Urinary bladder (tissue), 4 donors: ENCODE results near the gene INSL3. TPM values are rescaled to one million over a fixed set of nuclear protein-coding genes. Genes with fewer than 3 reads are reported as not detected.

Source experiments
- DNase-seq: peaks from one replicate; pipeline ENCODE4 v3.0.0-alpha.2; 2015; ENCODE audit errors: extremely low spot score
- H3K27ac ChIP-seq: one replicate; pipeline ENCODE4 v1.5.1; 2013; ENCODE audit warnings: low read depth, mild to moderate bottlenecking, moderate library complexity
- H3K36me3 ChIP-seq: one replicate; pipeline ENCODE4 v1.6.1; 2013; ENCODE audit warnings: mild to moderate bottlenecking, moderate library complexity; ENCODE audit not compliant: insufficient read depth
- H3K4me1 ChIP-seq: one replicate; pipeline ENCODE4 v1.6.1; 2013; ENCODE audit warnings: mild to moderate bottlenecking, moderate library complexity; ENCODE audit not compliant: insufficient read depth
- H3K4me3 ChIP-seq: one replicate; pipeline ENCODE4 v1.5.1; 2013; ENCODE audit warnings: low read depth, low read length
- WGBS: extraction: QIAGEN DNeasy Blood & Tissue Kit; methylation state at CpG from one replicate; pipeline ENCODE4 v1.1.7; 2013; 5-methylcytosine and 5-hydroxymethylcytosine counted together
- polyA plus RNA-seq: library from polyadenylated mRNA; stranded (reverse); fragments of 200-250 nt; gene quantifications from one replicate; pipeline ENCODE4 v1.2.3, GENCODE V29; 2013
- total RNA-seq: library from RNA; depleted of rRNA; stranded (reverse); fragments of >200 nt; gene quantifications from one replicate; pipeline ENCODE4 v1.2.3, GENCODE V29; 2014
- donor health status: healthy with polysubstance abuse.
- donor health status: healthy.

Gene INSL3
- total RNA-seq = not detected
- 0.19 TPM for polyA plus RNA-seq

DNA sequence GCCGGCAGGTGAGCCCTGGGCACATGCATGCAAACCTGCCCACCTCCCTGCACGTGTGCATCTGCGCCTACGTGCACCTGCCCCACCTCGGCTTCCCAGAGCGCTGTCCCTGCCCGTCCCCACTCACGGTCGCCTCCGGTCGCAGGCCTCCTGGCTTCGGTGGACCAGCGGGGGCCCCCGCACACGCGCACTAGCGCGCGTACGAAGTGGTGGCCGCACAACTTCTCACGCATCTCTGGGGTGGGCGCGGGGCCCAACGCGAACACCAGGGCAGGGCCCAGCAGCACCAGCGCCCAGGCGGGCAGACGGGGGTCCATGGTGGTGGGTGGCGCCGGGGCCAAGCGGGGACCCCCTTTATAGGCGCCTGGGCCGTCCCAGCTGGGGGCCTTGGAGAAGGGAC is at the start of gene INSL3:
TSS of gene INSL3 (minus strand) at position 330 of the 400 bp plus-strand sequence. CDS start at position 317, 13 bp downstream.
- DNase-seq = no peak
- 72% methylated on average over 34 of the region's 34 CpGs for WGBS
- Histone ChIP-seq H3K4me1 (no peaks in the 10 kb centered on the region), H3K4me3 (no peak within 1 kb of the TSS), H3K27ac (no peak within 1 kb of the TSS), H3K36me3 (no peaks in the 10 kb centered on the region)

DNA sequence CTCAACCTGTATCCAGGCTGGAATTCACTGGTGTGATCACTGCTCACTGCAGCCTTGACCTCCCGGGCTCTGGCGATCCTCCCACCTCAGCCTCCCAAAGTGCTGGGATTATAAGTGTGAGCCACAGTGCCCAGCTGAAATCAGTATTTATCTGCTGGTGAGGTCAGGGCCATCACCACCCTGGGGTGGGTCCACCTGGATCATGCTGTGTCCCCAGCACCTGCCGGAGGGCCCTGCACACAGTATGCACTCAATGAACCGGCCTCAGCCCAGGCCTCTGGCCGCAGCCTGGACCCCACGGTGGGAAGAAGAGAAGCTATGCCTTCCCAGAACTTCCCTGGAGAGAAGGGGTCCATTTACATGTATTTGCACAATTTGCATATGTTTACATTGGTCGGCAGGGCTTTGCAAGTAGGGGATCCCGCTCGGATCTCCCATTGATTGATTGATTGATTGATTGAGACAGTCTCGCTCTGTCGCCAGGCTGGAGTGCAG is 47.8 kb upstream of the INSL3 start:
- no peak for DNase-seq
- 35% methylated on average over 11 of the region's 11 CpGs for WGBS
- Histone ChIP-seq H3K4me1 (no peaks in the 10 kb centered on the region), H3K27ac (no peak overlapping the region), H3K4me3 (no peak overlapping the region), H3K36me3 (no peaks in the 10 kb centered on the region)

DNA sequence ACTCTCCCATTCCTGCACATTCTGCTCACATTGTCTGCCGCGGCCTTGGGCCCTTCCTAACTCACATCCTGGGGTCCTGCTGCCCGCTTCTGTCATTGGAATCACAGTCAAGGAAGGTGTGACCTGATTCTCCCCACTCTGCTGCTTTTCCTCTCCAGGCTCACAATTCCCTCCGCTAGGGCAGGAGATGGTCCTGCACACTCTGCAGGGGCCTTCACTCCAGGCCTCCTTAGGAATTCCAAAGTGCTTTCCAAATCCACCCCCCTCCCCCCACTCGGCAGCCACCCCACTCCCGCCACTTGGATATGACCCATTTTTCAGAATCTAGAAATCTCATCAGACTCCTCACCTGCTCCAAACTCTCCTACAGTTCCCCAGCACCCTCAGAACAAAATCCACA is 47.4 kb upstream of the INSL3 start:
- Histone ChIP-seq H3K4me3 (no peak overlapping the region), H3K36me3 (no peaks in the 10 kb centered on the region), H3K27ac (no peak overlapping the region), H3K4me1 (no peaks in the 10 kb centered on the region)
- WGBS = 49% methylated on average over 6 of the region's 6 CpGs
- DNase-seq = no peak

DNA sequence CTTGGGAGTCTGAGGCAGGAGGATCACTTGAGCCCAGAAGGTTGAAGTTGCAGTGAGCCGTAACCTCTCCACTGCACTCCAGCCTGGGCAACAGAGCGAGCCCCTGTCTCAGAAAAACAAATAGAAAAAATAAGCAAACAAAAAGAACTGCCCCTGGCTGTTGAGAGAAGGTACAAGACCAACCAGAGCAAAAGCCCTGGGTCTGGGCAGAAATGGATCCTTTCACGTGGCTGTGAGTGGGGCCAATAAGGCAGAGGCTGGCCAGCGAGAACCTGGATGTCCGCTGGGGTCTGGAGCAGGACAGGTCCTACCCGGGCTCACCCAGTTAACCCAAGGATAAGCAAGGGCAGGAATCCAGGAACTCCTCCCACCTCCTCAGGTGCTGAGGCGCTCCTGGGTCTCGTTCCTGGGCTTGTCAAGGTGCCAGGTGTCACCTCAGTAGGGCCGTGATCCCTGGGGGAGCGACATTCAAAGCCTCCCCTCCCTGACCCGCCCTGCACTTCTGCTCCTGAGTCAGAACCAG is 45.7 kb upstream of the INSL3 start:
- no peak overlapping the region for H3K4me3 ChIP-seq
- no peak for DNase-seq
- H3K27ac ChIP-seq = no peak overlapping the region
- no peaks in the 10 kb centered on the region for H3K4me1 ChIP-seq
- H3K36me3 ChIP-seq = peaks cover 5% of the 10 kb centered on the region
- 75% methylated on average over 11 of the region's 11 CpGs for WGBS

- no peak for DNase-seq
- no peak overlapping the region for H3K27ac ChIP-seq
- peaks cover 6% of the 10 kb centered on the region for H3K36me3 ChIP-seq
- no peaks in the 10 kb centered on the region for H3K4me1 ChIP-seq
- 88% methylated on average over 8 of the region's 8 CpGs for WGBS
- H3K4me3 ChIP-seq = no peak overlapping the region
Measured at GRCh38 chr19:17866312-17866963, 45.1 kb upstream of the INSL3 start.

- Histone ChIP-seq H3K4me1 (no peaks in the 10 kb centered on the region), H3K4me3 (no peak overlapping the region), H3K27ac (no peak overlapping the region), H3K36me3 (peaks cover 6% of the 10 kb centered on the region)
- no peak for DNase-seq
- 63% methylated on average over 13 of the region's 13 CpGs for WGBS
Measured at GRCh38 chr19:17865364-17866311, 44.3 kb upstream of the INSL3 start.

- Histone ChIP-seq H3K36me3 (peaks cover 6% of the 10 kb centered on the region), H3K4me1 (no peaks in the 10 kb centered on the region), H3K4me3 (no peak overlapping the region), H3K27ac (no peak overlapping the region)
- 77% methylated on average over 8 of the region's 8 CpGs for WGBS
- DNase-seq = no peak
Measured at GRCh38 chr19:17863520-17864182, 42.3 kb upstream of the INSL3 start.

DNA sequence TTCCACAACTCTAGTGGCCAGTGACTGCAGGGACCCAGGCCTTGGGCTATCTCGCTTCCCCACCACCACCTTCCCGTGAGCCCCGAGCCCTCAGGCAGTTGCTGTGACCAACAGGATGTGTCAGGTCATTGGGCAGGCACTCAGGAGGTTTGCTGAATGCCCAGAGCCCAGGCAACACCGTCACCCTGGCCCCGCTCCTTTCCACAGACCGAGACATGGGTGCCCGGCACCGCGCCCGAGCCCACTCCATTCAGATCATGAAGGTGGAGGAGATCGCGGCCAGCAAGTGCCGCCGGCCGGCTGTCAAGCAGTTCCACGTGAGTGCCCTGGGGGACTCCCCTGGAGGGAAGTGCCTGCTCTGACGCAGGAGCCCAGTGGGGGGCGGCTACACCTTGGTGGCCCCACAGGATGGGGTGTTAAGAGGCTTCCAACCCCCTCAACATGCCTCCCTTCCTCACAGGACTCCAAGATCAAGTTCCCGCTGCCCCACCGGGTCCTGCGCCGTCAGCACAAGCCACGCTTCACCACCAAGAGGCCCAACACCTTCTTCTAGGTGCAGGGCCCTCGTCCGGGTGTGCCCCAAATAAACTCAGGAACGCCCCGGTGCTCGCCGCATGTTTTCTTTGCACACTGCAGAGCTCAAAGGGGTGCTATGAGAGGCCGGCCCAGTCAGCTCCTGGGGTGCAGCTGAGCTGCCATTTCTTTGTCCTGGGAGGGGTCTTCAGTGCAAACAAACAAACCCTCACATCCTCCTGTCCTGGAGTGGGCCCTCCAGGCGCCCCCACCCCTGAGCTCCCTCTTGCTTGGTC is 41.6 kb upstream of the INSL3 start:
- Histone ChIP-seq H3K4me3 (no peak overlapping the region), H3K27ac (no peak overlapping the region), H3K36me3 (peaks cover 6% of the 10 kb centered on the region), H3K4me1 (no peaks in the 10 kb centered on the region)
- WGBS = 89% methylated on average over 31 of the region's 31 CpGs
- no peak for DNase-seq

DNA sequence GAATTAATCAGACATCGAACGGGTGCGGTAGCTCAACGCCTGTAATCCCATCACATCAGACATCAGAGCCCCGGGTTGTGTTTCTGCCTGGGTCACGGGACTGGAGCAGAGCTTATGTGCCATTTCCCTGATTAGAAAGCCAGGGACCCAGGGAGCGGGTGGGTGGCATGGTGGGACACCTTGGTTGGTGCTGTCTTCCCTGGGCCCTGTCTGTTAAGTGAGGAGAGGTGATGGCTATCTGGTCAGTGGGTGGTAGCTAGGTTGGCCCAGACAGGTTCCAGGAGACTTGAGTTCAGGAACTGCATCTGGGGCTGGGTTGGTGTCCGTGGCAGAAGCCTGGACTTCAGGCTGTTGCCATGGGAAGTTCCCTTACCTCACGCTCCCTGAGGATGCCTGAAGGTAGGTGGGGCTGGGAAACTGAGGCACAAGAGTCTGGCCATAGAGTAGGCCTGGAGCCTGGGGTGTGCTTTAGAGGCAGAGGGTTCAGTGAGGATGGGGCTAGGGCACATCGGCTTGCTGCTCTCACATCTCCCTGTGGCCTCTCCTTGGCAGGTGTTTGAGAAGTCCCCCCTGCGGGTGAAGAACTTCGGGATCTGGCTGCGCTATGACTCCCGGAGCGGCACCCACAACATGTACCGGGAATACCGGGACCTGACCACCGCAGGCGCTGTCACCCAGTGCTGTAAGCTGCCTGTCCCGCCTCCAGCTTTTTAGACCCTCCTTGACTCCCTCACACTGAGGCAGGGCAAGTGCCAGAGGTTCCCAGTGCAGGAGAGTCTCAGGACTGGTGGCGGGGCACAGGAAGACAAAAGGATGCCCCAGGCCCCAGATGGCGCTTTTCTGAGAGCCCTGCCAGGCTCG is 40.5 kb upstream of the INSL3 start:
- no peaks in the 10 kb centered on the region for H3K4me1 ChIP-seq
- peaks cover 6% of the 10 kb centered on the region for H3K36me3 ChIP-seq
- H3K27ac ChIP-seq = no peak overlapping the region
- WGBS = 82% methylated on average over 23 of the region's 23 CpGs
- H3K4me3 ChIP-seq = no peak overlapping the region
- DNase-seq = no peak

DNA sequence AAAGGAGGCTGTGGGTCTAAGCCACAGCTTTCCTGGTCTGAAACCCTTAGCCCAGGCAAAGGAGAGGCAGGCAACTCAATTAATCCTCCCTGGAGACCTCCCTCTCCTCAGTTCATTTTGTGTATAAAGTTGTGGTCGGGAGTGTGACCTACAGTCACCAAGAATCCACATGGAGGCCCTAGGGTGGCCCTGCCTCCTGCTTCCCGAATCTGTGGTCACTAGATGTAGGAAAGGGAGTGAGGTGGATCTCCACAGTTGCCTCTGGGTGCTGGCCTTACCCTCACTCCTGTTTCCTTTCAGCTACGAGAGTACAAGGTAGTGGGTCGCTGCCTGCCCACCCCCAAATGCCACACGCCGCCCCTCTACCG is 39.7 kb upstream of the INSL3 start:
- Histone ChIP-seq H3K36me3 (peaks cover 6% of the 10 kb centered on the region), H3K4me3 (peak overlapping the region; percentile 81), H3K27ac (no peak overlapping the region), H3K4me1 (no peaks in the 10 kb centered on the region)
- DNase-seq = no peak
- 51% methylated on average over 7 of the region's 7 CpGs for WGBS

- peak overlapping the region; percentile 81 for H3K4me3 ChIP-seq
- no peak overlapping the region for H3K27ac ChIP-seq
- peaks cover 6% of the 10 kb centered on the region for H3K36me3 ChIP-seq
- WGBS = under 1% methylated on average over 22 of the region's 22 CpGs
- no peaks in the 10 kb centered on the region for H3K4me1 ChIP-seq
- DNase-seq = no peak
Measured at GRCh38 chr19:17860331-17860992, 39.1 kb upstream of the INSL3 start.
